A673 (cell line): Measurements from ENCODE around the gene GRIN2A. TPM values are rescaled to one million over a fixed set of nuclear protein-coding genes. Genes with fewer than 3 reads are reported as not detected.

Experiments
- BruUV-seq: library from RNA; stranded (reverse); fragments of 400-500 nt; replicated peaks from 2 replicates; lab custom pipeline; 2021; lab: Mats Ljungman, UMichigan
- CTCF ChIA-PET: fragments of 300-600 bp; sonication (Branson Sonifier 250); formaldehyde crosslinking; loops from one replicate; lab custom pipeline; 2022; ENCODE audit warnings: antibody characterized with exemption; lab: Charles Lee
- POLR2A ChIA-PET: fragments of 300-600 bp; sonication (Branson Sonifier 250); formaldehyde crosslinking; loops from one replicate; lab custom pipeline; 2022; ENCODE audit warnings: antibody characterized with exemption; ENCODE audit not compliant: low non-redundant PET; lab: Charles Lee
- DNase-seq: peaks from one replicate; pipeline ENCODE4 v3.0.0-alpha.2; 2015; ENCODE audit warnings: low spot score
- H3K27ac ChIP-seq: fragments of 200-600 bp; sonication (generic); 2 replicates; pipeline ENCODE4 v1.5.1; 2016; ENCODE audit warnings: mixed run types, low read depth, mild to moderate bottlenecking, mixed read lengths, antibody characterized with exemption, low read length; ENCODE audit not compliant: poor library complexity, severe bottlenecking
- H3K27me3 ChIP-seq: fragments of 200-600 bp; sonication (generic); replicated peaks from 2 replicates; pipeline ENCODE4 v1.6.1; 2017; ENCODE audit warnings: mixed run types, low read depth, mild to moderate bottlenecking, mixed read lengths, antibody characterized with exemption, low read length; ENCODE audit not compliant: insufficient read depth, poor library complexity
- H3K36me3 ChIP-seq: fragments of 200-600 bp; sonication (generic); 2 replicates; pipeline ENCODE4 v1.6.1; 2016; ENCODE audit warnings: mixed run types, mild to moderate bottlenecking, mixed read lengths, antibody characterized with exemption, low read length; ENCODE audit not compliant: insufficient read depth, poor library complexity, severe bottlenecking
- H3K4me1 ChIP-seq: fragments of 200-600 bp; sonication (generic); 2 replicates; pipeline ENCODE4 v1.6.1; 2017; ENCODE audit warnings: mixed run types, mild to moderate bottlenecking, mixed read lengths, antibody characterized with exemption, low read length; ENCODE audit not compliant: insufficient read depth, poor library complexity, severe bottlenecking
- H3K4me3 ChIP-seq: fragments of 200-600 bp; sonication (generic); 2 replicates; pipeline ENCODE4 v1.5.1; 2016; ENCODE audit warnings: low read depth, mixed run types, mild to moderate bottlenecking, mixed read lengths, low read length; ENCODE audit not compliant: poor library complexity, severe bottlenecking
- H3K9me3 ChIP-seq: fragments of 200-600 bp; sonication (generic); 2 replicates; pipeline ENCODE4 v1.6.1; 2016; ENCODE audit warnings: mixed run types, low read depth, mild to moderate bottlenecking, mixed read lengths, antibody characterized with exemption, low read length; ENCODE audit not compliant: poor library complexity, severe bottlenecking
- CTCF ChIP-seq: fragments of 300-800, 200-600 bp; sonication (generic); conservative IDR thresholded peaks from 2 replicates; pipeline ENCODE4 v1.5.1; 2017; ENCODE audit warnings: low read depth, mild to moderate bottlenecking, antibody characterized with exemption, low read length, moderate library complexity, mixed read lengths
- EZH2 ChIP-seq: fragments of 200-600 bp; sonication (generic); IDR thresholded peaks from 2 replicates; pipeline ENCODE4 v1.6.1; 2017; ENCODE audit warnings: borderline replicate concordance, low read depth, mild to moderate bottlenecking, mixed read lengths, antibody characterized with exemption, low read length; ENCODE audit not compliant: poor library complexity, severe bottlenecking
- intact Hi-C: fragments of 100-400 bp; cut with micrococcal nuclease; formaldehyde crosslinking; loops from one replicate; pipeline ENCODE4 v1.10.0; 2022; ENCODE audit not compliant: unreplicated experiment
- total RNA-seq: library from RNA; stranded (reverse); gene quantifications from 2 replicates; pipeline ENCODE4 v1.2.3, GENCODE V29; 2021

The GRIN2A gene
- total RNA-seq, 1 experiment from 2014 or later: 1.2 TPM

GRCh38 chr16:10076037-10076436 is 106.2 kb downstream of the GRIN2A start:
- Histone ChIP-seq H3K9me3 (no peaks in the 10 kb centered on the region), H3K4me3 (no peak overlapping the region), H3K36me3 (no peaks in the 10 kb centered on the region), H3K4me1 (no peaks in the 10 kb centered on the region), H3K27ac (no peak overlapping the region), H3K27me3 (no peaks in the 10 kb centered on the region)
- ChIA-PET POLR2A (no interaction called here), CTCF (no interaction called here)
- intact Hi-C loops: no loop called here
- TF ChIP-seq EZH2 (no peak), CTCF (no peak)
- BruUV-seq: no TSS peak
- no peak for DNase-seq

GRCh38 chr16:10070591-10070990 is 111.6 kb downstream of the GRIN2A start:
- H3K9me3 ChIP-seq: no peaks in the 10 kb centered on the region
- ChIA-PET POLR2A (no interaction called here), CTCF (no interaction called here)
- no peaks in the 10 kb centered on the region for H3K4me1 ChIP-seq
- no TSS peak for BruUV-seq
- no peak overlapping the region for H3K27ac ChIP-seq
- H3K36me3 ChIP-seq: no peaks in the 10 kb centered on the region
- no peak overlapping the region for H3K4me3 ChIP-seq
- no peaks in the 10 kb centered on the region for H3K27me3 ChIP-seq
- no peak for DNase-seq
- no peak for TF ChIP-seq CTCF
- no peak for TF ChIP-seq EZH2
- intact Hi-C loops: no loop called here

- CTCF ChIA-PET: no interaction called here
- Histone ChIP-seq H3K27ac (no peak overlapping the region), H3K4me1 (no peaks in the 10 kb centered on the region), H3K9me3 (no peaks in the 10 kb centered on the region), H3K36me3 (no peaks in the 10 kb centered on the region), H3K4me3 (no peak overlapping the region), H3K27me3 (no peaks in the 10 kb centered on the region)
- DNase-seq: no peak
- intact Hi-C loops: no loop called here
- BruUV-seq: no TSS peak
- POLR2A ChIA-PET: no interaction called here
- TF ChIP-seq CTCF: no peak
- no peak for TF ChIP-seq EZH2
These were observed 112.9 kb downstream of the GRIN2A start for GRCh38 chr16:10069374-10069773.
